HG03045 (cell line): ENCODE data around the gene DDX5.
"Not testable (repeated sequence)": the region's sequence is repeated elsewhere in the genome, so short reads cannot be mapped to it uniquely, and the experiment has no call there.

Source experiments
- ATAC-seq: cut with Tn5 transposase; IDR thresholded peaks from one replicate; pipeline ENCODE4 v1.9.1; 2021; ENCODE audit warnings: mild to moderate bottlenecking, moderate library complexity; ENCODE audit not compliant: unreplicated experiment

DDX5 gene

DNA sequence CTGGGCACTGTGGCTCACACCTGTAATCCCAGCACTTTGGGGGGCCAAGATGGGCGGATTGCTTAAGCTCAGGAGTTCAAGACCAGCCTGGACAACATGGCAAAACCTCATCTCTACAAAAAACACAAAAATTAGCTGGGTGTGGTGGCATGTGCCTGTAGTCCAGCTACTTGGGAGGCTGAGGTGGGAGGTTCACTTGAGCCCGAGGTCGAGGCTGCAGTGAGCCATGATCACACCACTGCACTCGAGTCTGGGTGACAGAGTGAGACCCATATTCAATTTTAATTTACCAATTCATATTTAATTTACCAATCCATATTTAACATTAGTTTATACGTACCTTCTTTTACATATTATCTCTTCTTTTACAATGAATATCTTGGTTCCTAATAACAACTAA lies 10.8 kb downstream of the DDX5 start:
- ATAC-seq, result not testable (repeated sequence)

DNA sequence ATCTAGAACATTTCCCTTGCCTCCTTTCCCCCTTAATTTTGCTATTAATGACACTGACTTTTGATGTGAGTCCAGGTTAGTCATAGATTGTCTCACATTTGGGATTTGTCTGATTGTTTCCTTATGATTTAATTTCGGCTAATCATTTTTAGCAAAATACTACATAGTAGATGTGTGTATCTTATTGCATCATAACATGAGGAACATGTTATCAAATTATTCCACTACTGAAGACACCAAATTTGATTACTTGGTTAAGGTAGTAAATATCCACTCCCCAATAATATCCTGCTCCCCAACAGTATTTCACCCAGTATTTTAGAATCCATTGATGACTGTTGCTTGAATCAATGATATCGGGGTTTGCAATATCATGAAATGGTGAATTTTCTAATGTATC lies 12.0 kb downstream of the DDX5 start:
- ATAC-seq, result no peak

DNA sequence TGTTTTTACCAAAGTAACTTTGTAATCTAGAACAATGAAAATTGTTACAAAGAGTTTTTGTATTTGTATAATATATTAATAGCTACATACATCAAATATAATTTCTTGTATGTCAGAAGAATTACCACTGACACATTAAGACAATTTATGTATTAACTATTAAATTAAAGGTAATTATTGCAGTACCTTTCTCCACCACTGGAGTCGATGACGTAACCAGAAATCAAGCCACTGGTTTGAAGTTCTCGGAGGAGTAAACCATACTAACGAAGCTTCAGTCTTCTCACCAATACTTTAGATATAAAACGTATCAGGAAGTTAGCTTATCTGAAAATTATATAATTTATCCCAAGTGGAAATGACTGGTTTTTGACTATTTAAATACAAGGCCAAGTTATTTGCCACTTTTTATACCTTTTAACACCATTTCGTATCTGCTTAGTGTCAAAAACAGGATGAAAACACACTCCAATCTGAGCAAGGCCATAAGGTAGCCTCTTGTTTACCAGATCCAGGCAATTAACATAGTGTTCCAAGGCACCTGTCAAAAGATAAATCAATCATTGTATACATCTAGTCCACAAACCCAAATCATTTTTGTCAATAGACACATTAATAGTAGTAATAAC lies 13.5 kb downstream of the DDX5 start:
- no peak for ATAC-seq

DNA sequence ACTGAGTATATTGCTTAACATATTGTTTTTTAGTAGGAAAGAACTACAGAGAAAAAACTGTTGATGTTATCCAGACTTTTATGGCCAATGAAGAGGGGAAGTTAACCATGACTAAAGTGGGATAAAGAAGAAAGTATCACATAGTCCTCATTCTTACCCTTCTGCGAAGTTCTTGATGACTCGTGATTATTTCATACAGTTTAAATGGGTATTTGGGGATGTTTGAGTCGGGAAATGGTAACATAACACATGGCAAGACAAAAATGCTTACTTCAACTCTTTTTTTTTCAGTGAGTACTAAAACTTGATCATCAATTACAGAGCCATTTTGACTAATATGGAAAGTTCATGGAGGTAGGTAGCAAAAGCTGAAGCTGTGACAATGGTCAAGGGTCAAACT lies 14.1 kb downstream of the DDX5 start:
- no peak for ATAC-seq

DNA sequence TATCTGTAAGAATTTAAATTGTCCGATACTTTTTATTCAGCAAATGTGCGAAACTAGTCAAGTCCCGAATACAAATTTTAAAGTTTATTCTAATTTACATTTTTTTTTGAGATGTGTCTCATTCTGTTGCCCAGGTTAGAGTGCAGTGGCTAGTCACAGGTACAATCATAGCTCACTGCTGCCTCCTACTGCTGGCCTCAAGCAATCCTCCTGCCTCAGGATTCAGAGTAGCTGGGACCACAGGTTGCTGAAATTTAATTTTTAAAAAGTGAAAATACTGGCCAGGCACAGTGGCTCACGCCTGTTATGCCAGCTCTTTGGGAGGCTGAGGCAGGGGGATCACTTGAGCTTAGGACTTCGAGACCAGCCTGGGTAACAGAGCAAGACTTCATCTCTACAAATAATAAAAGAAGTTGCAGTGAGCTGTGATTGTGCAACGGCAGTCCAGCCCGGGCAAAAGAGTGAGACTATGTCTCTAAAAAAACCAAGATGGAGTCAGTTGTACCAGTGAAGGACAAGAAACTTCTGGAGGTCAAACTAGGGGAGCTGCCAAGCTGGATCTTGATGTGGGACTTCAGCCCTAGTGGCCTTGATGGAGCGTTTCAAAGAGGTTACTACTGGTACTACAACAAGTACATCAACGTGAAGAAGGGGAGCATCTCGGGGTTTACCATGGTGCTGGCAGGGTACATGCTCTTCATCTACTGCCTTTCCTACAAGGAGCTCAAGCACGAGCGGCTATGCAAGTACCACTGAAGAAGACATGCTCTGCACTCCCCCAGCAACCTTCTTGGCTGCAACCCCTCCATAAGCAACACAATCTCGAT lies 14.8 kb downstream of the DDX5 start:
- ATAC-seq, result no peak

DNA sequence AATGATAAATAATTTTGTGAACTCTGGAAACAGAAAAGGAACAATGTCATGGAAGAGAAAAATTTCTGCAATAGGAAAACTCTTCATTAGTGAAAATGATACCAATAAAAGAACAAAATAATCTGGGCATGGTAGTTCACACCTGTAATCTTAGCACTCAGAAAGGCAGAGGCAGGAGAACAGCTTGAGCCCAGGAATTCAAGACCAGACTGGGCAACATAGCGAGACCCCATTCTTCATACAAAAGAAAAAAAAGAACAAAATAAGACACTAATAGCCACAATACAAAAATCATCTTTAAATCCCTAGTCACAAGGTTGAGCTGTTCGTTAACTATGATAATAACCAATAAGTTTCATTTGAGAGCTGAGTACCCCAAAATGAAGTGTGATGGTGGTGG lies 17.8 kb downstream of the DDX5 start:
- no peak for ATAC-seq

DNA sequence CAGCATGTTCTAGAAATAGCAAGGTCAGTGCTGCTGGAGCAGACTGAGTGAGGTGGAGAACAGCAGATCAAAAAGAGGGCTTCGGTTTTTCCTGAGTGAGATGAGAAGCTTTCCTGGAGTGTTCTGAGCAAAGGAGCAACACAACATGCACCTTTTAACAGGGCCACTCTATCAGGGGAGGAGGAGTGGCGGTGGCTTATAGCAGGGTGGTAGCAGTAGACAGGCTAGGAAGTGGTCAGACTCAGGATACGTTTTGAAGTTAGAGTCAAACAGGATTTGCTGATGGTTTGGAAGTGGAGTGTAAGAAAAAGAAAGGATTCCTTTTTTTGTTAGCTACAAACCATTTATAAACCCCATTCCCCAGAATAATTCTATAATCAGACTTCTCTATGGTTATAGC lies 21.7 kb downstream of the DDX5 start:
- no peak for ATAC-seq

DNA sequence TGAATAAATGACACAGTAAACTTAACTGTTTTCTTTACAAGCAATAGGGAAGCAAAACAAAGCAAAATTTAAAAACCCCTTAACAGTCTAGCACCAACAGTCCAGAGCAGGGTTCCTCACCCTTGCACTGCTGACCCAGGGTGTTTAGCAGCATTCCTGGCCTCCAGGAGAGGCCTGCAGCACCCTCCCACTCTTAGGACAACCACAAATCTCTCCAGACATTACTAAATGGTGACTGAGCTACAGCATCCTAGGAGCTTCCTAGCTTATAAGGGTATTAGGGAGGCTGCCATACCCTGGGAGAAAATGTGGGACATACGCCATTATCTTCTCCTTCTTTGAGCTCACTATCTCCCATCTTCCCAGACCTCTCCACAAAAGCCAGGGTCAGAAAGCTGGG lies 25.1 kb downstream of the DDX5 start:
- ATAC-seq, result no peak

DNA sequence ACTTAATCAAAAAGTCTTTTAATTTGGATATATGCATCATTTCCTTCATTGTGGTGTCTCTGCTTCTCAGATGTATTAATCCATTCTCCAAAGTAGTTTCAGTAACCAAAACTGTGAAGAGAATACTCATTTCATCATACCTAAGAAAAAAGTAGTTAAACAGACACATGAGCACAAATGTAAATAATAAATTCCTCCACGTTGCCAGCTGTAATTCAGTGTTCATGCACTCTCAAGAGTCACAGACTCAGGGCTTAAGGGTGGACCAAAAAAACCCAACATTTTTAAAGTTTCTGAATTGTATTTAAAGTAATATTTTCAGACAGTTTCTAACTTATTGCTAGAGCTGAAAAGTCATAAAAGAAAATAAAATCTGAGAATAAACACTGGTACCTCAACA lies 28.2 kb downstream of the DDX5 start:
- no peak for ATAC-seq

DNA sequence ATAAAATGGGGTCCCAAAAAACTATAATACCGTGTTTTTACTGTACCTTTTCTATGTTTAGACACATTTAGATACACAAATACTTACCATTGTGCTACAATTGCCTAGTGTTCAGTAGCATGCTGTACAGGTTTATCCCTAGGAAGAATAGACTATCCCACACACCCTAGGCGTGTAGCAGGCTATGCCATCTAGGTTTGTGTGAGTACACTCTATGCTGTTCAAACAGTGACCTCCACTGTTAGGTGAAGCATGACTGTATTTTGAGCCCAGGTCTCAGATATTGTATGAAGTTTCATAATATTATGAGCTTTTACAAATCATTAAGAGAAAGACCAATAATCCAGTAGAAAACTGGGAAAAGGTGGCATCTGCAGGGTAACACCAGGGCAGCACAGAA lies 33.5 kb downstream of the DDX5 start:
- no peak for ATAC-seq

DNA sequence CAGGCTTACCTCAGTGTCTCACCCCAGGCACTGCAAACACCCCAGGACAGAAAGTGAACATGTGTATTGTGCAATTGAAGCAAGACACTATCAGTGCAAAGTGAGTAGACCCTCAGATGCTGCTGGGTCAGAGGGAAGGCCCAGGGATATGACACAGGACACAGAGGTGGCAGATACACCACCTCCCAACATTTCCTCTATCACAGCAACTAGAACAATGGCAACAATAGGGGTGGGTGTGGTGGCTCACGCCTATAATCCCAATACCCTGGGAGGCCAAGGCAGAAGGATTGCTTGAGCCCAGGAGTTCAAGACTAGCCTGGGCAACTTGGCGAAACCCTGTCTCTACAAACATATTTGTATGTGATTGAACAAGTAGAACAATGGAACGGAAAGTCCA lies 34.6 kb downstream of the DDX5 start:
- ATAC-seq, result no peak

DNA sequence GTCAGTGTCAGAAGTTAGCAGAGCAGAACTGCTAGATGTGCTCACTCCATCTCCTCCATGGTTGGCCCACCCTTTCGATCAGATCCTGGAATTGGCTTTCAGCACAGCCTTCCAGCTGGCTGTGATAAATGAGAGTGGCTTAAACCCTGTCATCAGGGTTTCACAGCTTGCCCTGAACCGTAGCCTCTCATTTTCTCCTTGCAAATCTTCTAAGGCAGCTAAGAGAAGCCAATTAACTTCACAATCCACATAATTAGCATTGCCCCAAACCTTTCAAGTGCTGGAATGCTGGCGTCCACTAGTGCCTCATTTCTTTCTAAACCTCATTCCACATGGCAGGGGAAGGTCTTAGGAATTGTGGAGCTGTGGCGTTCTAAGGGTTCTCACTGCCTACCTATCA lies 35.5 kb downstream of the DDX5 start:
- ATAC-seq, result no peak

DNA sequence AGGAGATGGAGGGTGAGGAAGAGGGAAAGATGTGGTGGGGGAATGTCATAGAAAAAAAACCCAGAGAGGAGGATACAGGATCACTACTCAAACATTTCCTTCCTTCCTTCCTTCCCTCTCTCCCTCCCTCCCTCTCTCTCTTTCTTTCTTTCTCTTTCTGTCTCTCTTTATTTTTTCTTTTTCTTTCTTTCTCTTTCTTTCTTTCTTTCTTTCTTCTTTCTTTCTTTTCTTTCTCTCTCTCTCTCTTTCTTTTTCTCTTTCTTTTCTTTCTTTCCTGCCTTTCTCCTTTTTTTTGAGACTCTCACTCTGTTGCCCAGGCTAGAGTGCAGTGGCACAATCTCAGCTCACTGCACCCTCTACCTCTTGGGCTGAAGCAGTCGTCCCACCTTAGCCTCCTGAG lies 39.3 kb downstream of the DDX5 start:
- ATAC-seq, result not testable (repeated sequence)

DNA sequence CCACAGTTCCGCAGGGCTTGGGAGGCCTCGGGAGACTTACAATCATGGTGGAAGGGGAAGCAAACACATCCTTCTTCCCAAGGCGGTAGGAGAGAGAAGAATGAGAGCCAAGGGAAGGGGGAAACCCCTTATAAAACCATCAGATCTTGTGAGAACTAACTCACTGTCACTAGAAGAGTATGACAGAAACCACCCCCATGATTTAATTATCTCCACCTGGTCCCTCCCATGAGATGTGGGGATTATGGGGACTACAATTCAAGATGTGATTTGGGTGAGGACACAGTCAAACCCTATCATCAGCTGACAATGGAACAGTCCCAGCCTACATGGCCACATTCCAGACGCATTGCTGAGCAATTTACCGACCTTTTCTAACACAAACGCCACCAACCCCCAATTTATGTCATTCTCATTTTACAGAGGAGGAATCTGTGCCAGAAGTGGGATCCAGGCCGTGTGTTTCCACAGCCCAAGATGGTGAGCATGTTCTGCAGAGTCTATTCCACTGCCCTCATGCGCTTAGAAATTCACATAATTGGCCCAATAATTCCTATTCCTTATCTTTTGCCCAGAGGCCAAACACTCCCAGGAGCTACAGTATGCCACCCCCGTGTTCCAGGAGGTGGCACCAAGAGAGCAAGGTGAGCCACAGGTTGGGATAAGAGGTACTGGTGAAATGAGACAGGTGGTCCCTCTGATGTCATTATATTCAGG lies 39.9 kb downstream of the DDX5 start:
- ATAC-seq, result no peak

DNA sequence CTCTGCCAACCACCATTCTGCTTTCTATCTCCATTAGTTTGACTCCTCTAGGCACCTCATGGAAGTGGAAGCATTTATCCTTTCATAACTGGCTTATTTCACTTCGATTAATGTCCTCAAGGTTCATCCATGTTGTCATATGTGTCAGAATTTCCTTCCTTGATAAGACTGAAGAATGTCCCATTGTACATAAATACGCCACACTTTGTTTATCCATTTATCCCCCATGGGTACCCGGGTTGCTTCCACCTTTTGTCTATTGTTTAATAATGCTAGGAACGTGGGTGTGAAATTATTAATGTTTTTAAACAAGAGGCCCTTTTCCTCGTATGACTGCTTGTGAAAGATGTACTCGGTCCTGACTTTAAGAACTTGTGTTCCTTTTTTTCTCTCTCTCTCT lies 44.3 kb downstream of the DDX5 start:
- no peak for ATAC-seq

DNA sequence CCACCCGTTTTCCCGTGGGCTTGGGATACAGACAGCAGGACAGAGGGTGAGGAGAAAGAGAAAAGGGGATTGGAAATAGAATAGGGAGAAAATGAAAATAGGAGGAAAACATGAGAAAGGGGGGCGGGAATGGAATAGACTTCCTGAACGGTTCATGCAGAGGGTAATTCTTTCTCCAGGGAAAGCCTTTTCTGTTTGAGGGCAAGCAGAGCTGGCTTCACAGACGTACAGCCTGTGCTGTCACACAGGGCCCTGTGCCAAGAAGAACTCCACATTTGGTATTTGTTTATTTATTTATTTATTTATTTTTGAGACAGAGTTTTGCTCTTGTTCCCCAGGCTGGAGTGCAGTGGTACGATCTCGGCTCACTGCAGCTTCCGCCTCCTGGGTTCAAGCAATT lies 45.1 kb downstream of the DDX5 start:
- ATAC-seq, result no peak

DNA sequence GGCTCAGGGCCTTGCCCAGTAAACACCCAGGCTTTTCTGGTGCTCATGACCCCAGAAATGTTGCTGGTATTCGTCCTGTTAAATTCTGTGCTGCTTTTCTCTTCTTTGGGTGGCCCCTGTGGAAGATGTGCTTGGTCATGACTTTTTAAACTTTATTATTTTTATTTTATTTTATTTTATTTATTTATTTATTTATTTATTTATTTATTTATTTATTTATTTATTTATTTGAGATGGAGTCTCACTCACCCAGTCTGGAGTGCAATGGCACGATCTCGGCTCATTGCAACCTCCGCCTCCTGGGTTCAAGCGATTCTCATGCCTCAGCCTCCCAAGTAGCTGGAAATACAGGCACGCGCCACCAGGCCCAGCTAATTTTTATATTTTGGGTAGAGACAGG lies 46.3 kb downstream of the DDX5 start:
- not testable (repeated sequence) for ATAC-seq

DNA sequence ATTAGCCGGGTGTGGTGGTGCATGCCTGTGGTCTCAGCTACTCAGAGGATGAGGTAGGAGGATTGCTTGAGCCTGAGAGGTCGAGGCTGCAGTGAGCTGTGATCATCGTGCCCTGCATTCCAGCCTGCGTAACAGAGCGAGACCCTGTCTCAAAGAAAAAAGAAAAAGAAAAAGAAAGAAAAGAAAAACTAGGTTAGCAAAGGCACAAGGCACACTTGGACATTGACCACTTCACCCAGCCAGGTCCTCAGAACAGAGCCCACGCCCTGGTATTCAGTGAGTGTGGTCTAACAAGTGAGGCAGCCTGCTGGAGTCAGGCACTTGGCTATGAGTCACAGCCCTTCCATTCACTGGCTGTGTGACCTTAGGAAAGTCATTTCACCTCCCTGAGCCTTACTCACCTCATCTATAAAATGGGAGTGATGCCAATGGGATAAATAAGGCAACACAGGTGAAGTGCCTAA lies 46.8 kb downstream of the DDX5 start:
- ATAC-seq, result no peak

DNA sequence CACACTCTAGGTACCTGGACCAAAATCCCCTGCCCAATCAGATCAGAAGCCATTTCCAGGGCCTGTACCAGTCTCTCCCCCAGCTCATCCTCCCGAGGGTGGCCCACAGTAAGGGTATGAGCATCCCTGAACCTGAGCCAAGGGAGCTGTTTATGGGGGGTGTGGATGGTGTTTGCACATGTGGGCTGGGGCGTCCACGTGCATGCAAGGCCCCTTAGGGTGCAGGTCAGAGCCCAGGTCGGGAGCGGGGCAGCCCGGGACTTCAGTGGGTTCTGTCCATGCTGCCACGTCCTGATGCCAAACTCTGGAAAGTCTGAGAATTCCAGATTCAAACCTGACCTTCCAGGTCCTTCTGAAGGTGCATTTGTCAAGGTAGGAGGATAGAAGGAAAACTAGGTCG lies 47.3 kb downstream of the DDX5 start:
- ATAC-seq, result no peak

DNA sequence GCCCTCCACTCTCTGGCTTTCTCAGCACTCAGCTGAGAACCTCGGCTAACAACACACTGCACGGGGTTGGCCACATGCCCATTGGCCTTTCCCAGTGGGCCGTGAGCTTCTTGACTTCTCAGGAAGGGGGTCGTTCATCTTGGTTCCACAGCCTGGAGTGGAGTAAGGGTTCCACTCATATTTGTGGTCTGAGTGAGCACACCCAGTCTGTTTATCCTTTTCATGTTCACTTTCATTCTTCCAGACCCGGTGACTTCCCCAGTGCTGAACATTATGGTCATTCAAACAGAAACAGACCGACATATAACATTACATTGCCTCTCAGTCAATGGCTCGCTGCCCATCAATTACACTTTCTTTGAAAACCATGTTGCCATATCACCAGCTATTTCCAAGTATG lies 48.9 kb downstream of the DDX5 start:
- no peak for ATAC-seq

DNA sequence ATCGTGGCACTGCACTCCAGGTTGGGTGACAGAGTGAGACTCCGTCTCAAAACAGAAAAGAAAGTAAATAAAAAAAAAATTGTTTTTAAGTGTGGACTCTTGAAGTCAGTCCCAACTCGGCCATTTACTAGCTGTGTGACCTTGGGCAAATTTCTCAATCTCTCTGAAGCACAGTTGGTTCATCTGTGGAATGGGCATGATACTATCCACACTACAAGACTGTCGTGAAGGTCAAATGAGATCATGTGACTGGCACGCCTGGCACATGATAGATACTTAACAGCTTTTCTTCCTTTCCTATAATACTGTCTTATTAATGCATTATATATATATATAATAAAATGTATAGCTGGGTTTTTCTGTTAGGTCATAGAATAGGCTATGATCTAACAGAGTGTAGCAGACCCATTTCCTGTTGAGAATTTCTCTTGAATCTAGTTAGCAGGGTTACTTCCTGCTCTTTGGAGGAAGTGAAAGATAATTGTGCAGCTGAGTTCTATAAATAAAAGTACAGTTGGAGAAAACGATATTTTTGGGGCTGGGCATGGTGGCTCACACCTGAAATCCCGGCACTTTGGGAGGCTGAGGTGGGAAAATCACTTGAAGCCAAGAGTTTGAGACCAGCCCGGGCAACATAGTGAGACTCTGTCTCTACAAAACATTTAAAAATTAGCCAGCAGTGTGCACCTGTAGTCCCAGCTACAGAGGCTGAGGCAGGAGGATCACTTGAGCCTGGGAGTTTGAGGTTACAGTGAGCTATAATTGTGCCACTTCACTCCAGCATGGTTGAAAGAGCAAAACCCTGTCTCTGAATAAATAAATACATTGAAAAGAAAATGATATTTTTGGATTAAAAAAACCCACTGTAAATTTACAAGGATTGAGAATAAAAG lies 49.9 kb downstream of the DDX5 start:
- ATAC-seq, result no peak
